DND-41 (cell line): Measurements from ENCODE around the gene MBOAT1.

Experiments
- CTCF ChIP-seq: IDR thresholded peaks from 2 replicates; pipeline ENCODE4 v1.5.1; 2012; ENCODE audit warnings: borderline replicate concordance, low read length, moderate library complexity, mild to moderate bottlenecking; ENCODE audit not compliant: poor library complexity, severe bottlenecking; ENCODE audit errors: extremely low read depth
- EZH2 ChIP-seq: IDR thresholded peaks from 3 replicates; pipeline ENCODE4 v1.6.1; 2012; ENCODE audit warnings: borderline replicate concordance, low read depth, mild to moderate bottlenecking, moderate library complexity, low read length, inconsistent platforms; ENCODE audit not compliant: severe bottlenecking

GRCh38 chr6:20191992-20192391, 20.3 kb downstream of the MBOAT1 start:
- no peak for TF ChIP-seq CTCF
- no peak for TF ChIP-seq EZH2
